GM18511 (cell line): ENCODE data around the gene CDS1.
"Not testable (repeated sequence)": the region's sequence is repeated elsewhere in the genome, so short reads cannot be mapped to it uniquely, and the experiment has no call there.

Experiments used
- ATAC-seq: cut with Tn5 transposase; IDR thresholded peaks from one replicate; pipeline ENCODE4 v1.9.1; 2021; ENCODE audit warnings: mild to moderate bottlenecking, moderate library complexity; ENCODE audit not compliant: unreplicated experiment

CDS1 gene

GRCh38 chr4:84606645-84607044 lies 23.7 kb downstream of the CDS1 start:
- no peak for ATAC-seq

- no peak for ATAC-seq
These were observed 28.6 kb downstream of the CDS1 start for GRCh38 chr4:84611531-84611930.

- ATAC-seq = no peak
These were observed 32.0 kb downstream of the CDS1 start for GRCh38 chr4:84614891-84615290.

GRCh38 chr4:84615355-84615754 lies 32.4 kb downstream of the CDS1 start:
- ATAC-seq = no peak

- ATAC-seq = no peak
These were observed 40.0 kb downstream of the CDS1 start for GRCh38 chr4:84622959-84623358.

GRCh38 chr4:84623661-84624060 lies 40.7 kb downstream of the CDS1 start:
- ATAC-seq = no peak

GRCh38 chr4:84626673-84627072 lies 43.7 kb downstream of the CDS1 start:
- no peak for ATAC-seq

GRCh38 chr4:84631573-84631972 lies 48.6 kb downstream of the CDS1 start:
- no peak for ATAC-seq

- ATAC-seq = no peak
These were observed 49.2 kb downstream of the CDS1 start for GRCh38 chr4:84632092-84632491.

- no peak for ATAC-seq
These were observed 52.0 kb downstream of the CDS1 start for GRCh38 chr4:84634961-84635360.

GRCh38 chr4:84638092-84638491 lies 55.2 kb downstream of the CDS1 start:
- ATAC-seq = no peak

- ATAC-seq = no peak
These were observed 56.2 kb downstream of the CDS1 start for GRCh38 chr4:84639145-84639544.

- ATAC-seq = no peak
These were observed 61.2 kb downstream of the CDS1 start for GRCh38 chr4:84644087-84644486.

GRCh38 chr4:84647312-84647884 lies 64.5 kb downstream of the CDS1 start:
- ATAC-seq = no peak

GRCh38 chr4:84648178-84648577 lies 65.3 kb downstream of the CDS1 start:
- no peak for ATAC-seq

GRCh38 chr4:84648863-84649647 lies 66.1 kb downstream of the CDS1 start:
- ATAC-seq = no peak

- ATAC-seq = no peak
These were observed 68.6 kb downstream of the CDS1 start for GRCh38 chr4:84651499-84651898.

GRCh38 chr4:84652478-84652877 lies 69.6 kb downstream of the CDS1 start:
- ATAC-seq = no peak

GRCh38 chr4:84660606-84661005 lies 77.7 kb downstream of the CDS1 start:
- no peak for ATAC-seq

GRCh38 chr4:84661191-84661939 lies 78.4 kb downstream of the CDS1 start:
- ATAC-seq = no peak

GRCh38 chr4:84664767-84665166 lies 81.8 kb downstream of the CDS1 start:
- ATAC-seq = not testable (repeated sequence)

GRCh38 chr4:84666439-84666838 lies 83.5 kb downstream of the CDS1 start:
- no peak for ATAC-seq
